GM10847 (cell line): ENCODE measurements around the gene CALCR.

Source experiments
- POLR2A ChIP-seq: IDR thresholded peaks from 2 replicates; pipeline ENCODE4 v1.6.1; 2011; ENCODE audit not compliant: insufficient read length; ENCODE audit errors: extremely low read depth

CALCR gene

GRCh38 chr7:93563584-93563983 lies 10.9 kb downstream of the CALCR start:
- TF ChIP-seq POLR2A = no peak

- TF ChIP-seq POLR2A = no peak
These were observed 11.6 kb downstream of the CALCR start for GRCh38 chr7:93562936-93563335.

GRCh38 chr7:93562106-93562505 lies 12.4 kb downstream of the CALCR start:
- no peak for TF ChIP-seq POLR2A

- no peak for TF ChIP-seq POLR2A
These were observed 14.7 kb downstream of the CALCR start for GRCh38 chr7:93559639-93560491.

GRCh38 chr7:93558705-93559614 lies 15.6 kb downstream of the CALCR start:
- no peak for TF ChIP-seq POLR2A

- TF ChIP-seq POLR2A = no peak
These were observed 22.6 kb downstream of the CALCR start for GRCh38 chr7:93551931-93552330.

GRCh38 chr7:93551063-93551895 lies 23.2 kb downstream of the CALCR start:
- no peak for TF ChIP-seq POLR2A

GRCh38 chr7:93547716-93548115 lies 26.8 kb downstream of the CALCR start:
- no peak for TF ChIP-seq POLR2A

GRCh38 chr7:93544691-93545090 lies 29.8 kb downstream of the CALCR start:
- no peak for TF ChIP-seq POLR2A

GRCh38 chr7:93538061-93538460 lies 36.5 kb downstream of the CALCR start:
- no peak for TF ChIP-seq POLR2A

GRCh38 chr7:93535616-93536015 lies 38.9 kb downstream of the CALCR start:
- TF ChIP-seq POLR2A = no peak

GRCh38 chr7:93530701-93531100 lies 43.8 kb downstream of the CALCR start:
- no peak for TF ChIP-seq POLR2A

GRCh38 chr7:93516834-93517233 lies 57.7 kb downstream of the CALCR start:
- TF ChIP-seq POLR2A = no peak

- TF ChIP-seq POLR2A = no peak
These were observed 59.4 kb downstream of the CALCR start for GRCh38 chr7:93515144-93515543.

- TF ChIP-seq POLR2A = no peak
These were observed 65.2 kb downstream of the CALCR start for GRCh38 chr7:93509303-93509702.
